K562 (cell line): ENCODE results near the gene PPP1R14B. TPM values are rescaled to one million over a fixed set of nuclear protein-coding genes. Genes with fewer than 3 reads are reported as not detected.

Source experiments
- CBX1 ChIP-seq: sonication (generic); IDR thresholded peaks from 2 replicates; pipeline ENCODE4 v1.6.1; 2016; ENCODE audit warnings: antibody characterized with exemption, low read depth, mild to moderate bottlenecking
- CBX3 ChIP-seq, 2 experiments: IDR thresholded peaks; 1 replicate in 1 of 2; 2 replicates in 1 of 2; pipeline ENCODE4 v1.6.1; 2012; ENCODE audit warnings: inconsistent platforms in 2 of 2, low read length in 2 of 2, borderline replicate concordance in 1 of 2, control low read depth in 1 of 2
- DEAF1 ChIP-seq: fragments of 450-650 bp; formaldehyde crosslinking; IDR thresholded peaks from 2 replicates; pipeline ENCODE4 v1.4.0; 2020; ENCODE audit warnings: mild to moderate bottlenecking, moderate library complexity
- NEUROD1 ChIP-seq: fragments of 150-350 bp; IDR thresholded peaks from 2 replicates; pipeline ENCODE4 v1.6.1; 2014; ENCODE audit warnings: borderline replicate concordance, low read length, low read depth; ENCODE audit not compliant: partially characterized antibody
- NKRF ChIP-seq: fragments of 450-650 bp; IDR thresholded peaks from 2 replicates; pipeline ENCODE4 v1.6.1; 2016; ENCODE audit warnings: borderline replicate concordance
- PKNOX1 ChIP-seq: fragments of 450-650 bp; IDR thresholded peaks from 2 replicates; pipeline ENCODE4 v1.6.1; 2016
- POLR2A ChIP-seq: fragments of 450-650 bp; conservative IDR thresholded peaks from 2 replicates; pipeline ENCODE4 v1.6.1; 2016
- PRDM10 ChIP-seq: fragments of 450-650 bp; IDR thresholded peaks from 2 replicates; pipeline ENCODE4 v1.6.1; 2018; ENCODE audit not compliant: partially characterized antibody
- RNF2 ChIP-seq: sonication (generic); IDR thresholded peaks from 2 replicates; pipeline ENCODE4 v1.6.1; 2016
- RNF219 ChIP-seq: fragments of 250-450 bp; sonication (Bioruptor Pico); IDR thresholded peaks from 2 replicates; pipeline ENCODE4 v1.5.0; 2022; ENCODE audit warnings: mild to moderate bottlenecking
- SMAD4 ChIP-seq: fragments of 250-450 bp; sonication (Bioruptor Pico); conservative IDR thresholded peaks from 2 replicates; pipeline ENCODE4 v1.8.0; 2021; ENCODE audit warnings: inconsistent platforms, mild to moderate bottlenecking, moderate library complexity
- VEZF1 ChIP-seq: fragments of 200-800 bp; sonication (Bioruptor generic); IDR thresholded peaks from 2 replicates; pipeline ENCODE4 v1.6.1; 2017; ENCODE audit warnings: missing genetic modification characterization, missing compliant biosample characterization
- ZNF184 ChIP-seq: sonication (generic); formaldehyde crosslinking; IDR thresholded peaks from 2 replicates; pipeline ENCODE4 v1.5.0; 2020; ENCODE audit warnings: missing genetic modification reagents
- ZNF644 ChIP-seq: fragments of 200-800 bp; sonication (Bioruptor generic); IDR thresholded peaks from 2 replicates; pipeline ENCODE4 v1.6.1; 2016; ENCODE audit warnings: low read depth, missing genetic modification characterization, missing compliant biosample characterization
- polyA plus RNA-seq, 8 experiments: library from polyadenylated mRNA; depleted of rRNA in 4 of 8; stranded (reverse) in 5 of 8; unstranded in 3 of 8; fragments of >200 nt; fragmentation: Nextera tagmentation in 2 of 8; fragmentation: Illumina TruSeq in 1 of 8; extraction: Ambion mirVana in 2 of 8; extraction: Trizol in 1 of 8; gene quantifications; 2 replicates each; pipeline versions ENCODE4 v1.2.1 to v1.2.3, GENCODE V29; 2011 to 2014; ENCODE audit warnings: inconsistent platforms in 1 of 8, missing spikeins in 1 of 8
- total RNA-seq, 7 experiments: library from RNA; depleted of rRNA in 6 of 7; stranded (reverse); fragments of >200 nt in 6 of 7; fragmentation: Illumina TruSeq in 2 of 7; extraction: Trizol in 2 of 7; gene quantifications; 2 replicates each; pipeline versions ENCODE4 v1.2.1 to v1.2.3, GENCODE V29; 2011 to 2021; ENCODE audit warnings: low replicate concordance in 1 of 7

The PPP1R14B gene
- total and polyA plus RNA-seq, 9 of the 15 experiments (the other 6 are each of a cell fraction or from before 2014, with no cell fraction given), result 7.7 to 566 (median 212) TPM

- peak; percentile 24; the same call in 1 of the 2 replicates for TF ChIP-seq PKNOX1
- peak; percentile 94 for TF ChIP-seq CBX1
- no peak for TF ChIP-seq DEAF1
- no peak for TF ChIP-seq RNF219
- peak; percentile 63; the same call in 1 of the 2 replicates for TF ChIP-seq ZNF644 (tag)
- 0 out of 2 replicates have a peak, but pooled peaks have one; percentile 67 for TF ChIP-seq SMAD4
- TF ChIP-seq NKRF, result peak; percentile 94
- peak; percentile 80 for TF ChIP-seq VEZF1 (CRISPR knock-in tag)
- TF ChIP-seq RNF2, result peak; percentile 27; the same call in 1 of the 2 replicates
- TF ChIP-seq PRDM10, result peak; percentile 75
- no peak for TF ChIP-seq NEUROD1
- TF ChIP-seq POLR2A, result peak; percentile 90
- TF ChIP-seq ZNF184 (CRISPR knock-in tag), result no peak
- TF ChIP-seq CBX3 (IDR thresholded peaks at IDR 0.05; ENCODE audit: borderline replicate concordance in 1 of 2, low read length in 2 of 2), result peak in 1 of 2 experiments; percentile 64; a peak in 1 of 3 replicates
Observed at GRCh38 chr11:64246871-64247728, at the start of gene PPP1R14B (continued).
